Stimulated activated CD8-positive, alpha-beta memory T cell treated with anti-CD3 and anti-CD28 coated beads, Interleukin-12 subunit alpha, Interleukin-12 subunit beta, amount 100 ng/mL, for 24 hours (primary cell): ENCODE data around the gene DHRS7C.

Source experiments
- DNase-seq: peaks from one replicate; pipeline ENCODE4 v3.0.0-alpha.2; 2020; ENCODE audit errors: extremely low read depth

Gene DHRS7C, protein sequence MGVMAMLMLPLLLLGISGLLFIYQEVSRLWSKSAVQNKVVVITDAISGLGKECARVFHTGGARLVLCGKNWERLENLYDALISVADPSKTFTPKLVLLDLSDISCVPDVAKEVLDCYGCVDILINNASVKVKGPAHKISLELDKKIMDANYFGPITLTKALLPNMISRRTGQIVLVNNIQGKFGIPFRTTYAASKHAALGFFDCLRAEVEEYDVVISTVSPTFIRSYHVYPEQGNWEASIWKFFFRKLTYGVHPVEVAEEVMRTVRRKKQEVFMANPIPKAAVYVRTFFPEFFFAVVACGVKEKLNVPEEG

DNA sequence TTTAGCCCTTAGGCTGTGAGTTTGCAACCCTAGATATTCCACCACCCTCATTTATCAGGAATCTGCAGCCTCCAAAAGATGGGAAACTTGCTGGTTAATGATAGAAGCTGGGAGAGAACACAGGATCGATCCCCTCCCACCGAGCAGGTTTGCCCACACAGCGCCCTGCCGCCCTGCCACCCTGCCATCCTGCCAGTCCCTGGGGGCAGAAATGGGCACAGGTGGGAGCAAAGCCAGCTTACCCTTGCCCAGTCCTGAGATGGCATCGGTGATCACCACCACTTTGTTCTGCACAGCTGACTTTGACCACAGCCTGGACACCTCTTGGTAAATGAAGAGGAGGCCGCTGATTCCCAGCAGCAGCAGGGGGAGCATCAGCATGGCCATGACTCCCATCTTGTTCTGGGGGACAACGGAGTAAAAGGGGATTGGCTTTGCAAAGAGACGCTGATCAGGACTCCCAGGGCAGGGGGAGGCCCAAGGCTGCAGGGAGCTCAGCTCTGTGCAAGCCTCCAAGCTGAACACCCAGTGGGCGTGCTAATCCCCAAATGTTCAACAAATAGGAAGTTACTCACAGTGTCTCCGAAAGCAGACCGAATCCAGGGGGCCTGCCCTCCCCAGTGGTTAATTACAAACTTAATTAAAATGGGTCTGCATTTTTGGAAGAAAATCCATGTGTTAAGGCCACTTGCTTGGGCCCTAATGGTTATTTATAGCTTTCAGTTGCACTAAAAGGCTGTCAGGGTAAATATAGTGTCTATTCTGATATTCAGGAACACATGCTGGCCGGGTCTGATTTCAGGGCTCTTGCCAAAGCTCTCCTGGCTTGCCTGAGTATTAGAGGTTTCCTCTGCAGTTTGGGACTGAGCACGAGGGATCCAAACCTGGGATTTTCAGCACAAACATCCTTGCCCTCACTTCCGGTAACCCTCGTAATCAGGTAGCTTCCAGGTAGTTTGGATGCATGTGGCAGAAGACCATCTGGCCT is at the start of gene DHRS7C:
DHRS7C (minus strand) TSS at position 704 of the 988 bp plus-strand sequence; CDS start at position 396, 308 bp downstream.
- DNase-seq, result no peak

DNA sequence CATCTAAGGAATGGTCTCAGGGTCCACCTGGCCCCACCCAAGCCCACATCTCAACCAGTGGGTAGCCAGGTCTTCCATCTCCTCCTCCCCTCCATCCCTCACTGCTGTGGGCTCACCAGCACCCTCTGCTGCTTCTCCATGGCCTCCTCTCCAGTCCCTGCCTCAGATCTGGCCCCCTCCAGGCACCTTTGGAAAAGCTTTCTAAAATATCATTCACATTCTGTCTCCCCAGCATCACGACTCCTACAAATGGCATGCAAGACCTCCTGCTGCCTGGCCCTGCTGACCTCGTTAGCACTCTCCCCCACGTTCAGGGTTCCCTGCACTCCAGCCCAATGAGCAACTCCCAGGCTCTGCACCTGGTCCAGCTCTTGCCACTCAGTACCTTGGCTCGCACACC is 48.0 kb upstream of the DHRS7C start:
- DNase-seq, result no peak

DNA sequence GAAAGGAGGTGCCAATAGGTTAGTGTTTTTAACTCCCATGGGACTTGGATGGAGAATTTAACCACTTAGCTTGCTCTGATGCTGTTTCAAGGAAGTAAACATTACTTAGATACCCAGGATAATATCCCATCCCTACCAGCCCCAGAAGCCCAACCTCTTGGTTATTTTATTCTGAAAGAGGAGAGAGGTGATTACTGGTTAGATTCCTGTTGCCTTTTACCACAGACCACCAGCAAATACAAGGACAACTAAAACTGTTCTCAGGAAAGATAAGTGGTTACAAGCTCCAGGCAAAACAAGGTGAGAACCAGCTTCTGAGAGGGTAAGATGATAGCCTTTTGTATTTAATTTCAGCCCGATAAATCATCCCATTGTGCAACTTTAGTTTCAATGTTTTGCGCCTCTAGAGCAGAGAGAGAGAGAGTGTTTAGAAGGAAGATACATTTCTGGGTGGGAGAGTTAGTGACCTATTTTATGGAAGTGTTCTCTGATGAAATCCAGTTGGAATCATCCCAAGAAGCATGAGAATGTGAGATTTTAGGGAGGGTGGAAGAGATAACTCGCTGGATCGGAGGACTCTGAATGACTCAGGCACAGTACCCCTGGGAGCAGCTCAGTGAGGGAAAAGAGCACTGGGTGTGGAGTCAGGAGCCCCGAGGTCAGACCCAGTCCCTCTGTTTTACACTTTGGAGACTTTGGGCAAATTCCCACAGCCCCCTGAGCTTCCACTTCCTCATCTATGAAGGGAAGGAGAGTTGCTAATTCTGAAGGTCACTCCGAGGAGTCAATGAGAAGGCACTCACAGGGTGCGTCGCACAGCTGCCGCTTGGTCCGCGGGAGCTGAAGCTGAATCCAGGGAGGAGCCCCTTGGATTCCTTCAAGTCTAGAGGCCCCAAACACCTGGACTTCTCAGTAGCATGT is 46.4 kb upstream of the DHRS7C start:
- no peak for DNase-seq

DNA sequence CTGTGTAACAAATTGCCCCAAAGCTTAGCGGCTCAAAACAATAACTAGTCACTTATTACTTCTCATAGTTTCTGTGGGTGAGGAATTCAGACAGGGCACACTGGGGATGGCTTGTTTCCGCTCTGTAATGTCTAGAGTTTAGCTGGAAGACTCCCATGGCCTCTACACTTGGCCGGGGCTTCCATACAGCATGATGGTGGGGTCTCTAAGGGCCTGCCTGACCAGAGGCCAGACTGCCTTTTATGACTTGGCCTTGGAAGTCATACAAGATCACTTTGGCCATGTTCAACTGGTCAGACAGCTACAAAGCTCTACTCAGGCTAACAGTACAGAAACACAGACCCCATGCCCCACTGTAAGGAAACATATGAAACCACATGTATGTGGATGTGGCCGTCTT is 42.5 kb upstream of the DHRS7C start:
- no peak for DNase-seq

DNA sequence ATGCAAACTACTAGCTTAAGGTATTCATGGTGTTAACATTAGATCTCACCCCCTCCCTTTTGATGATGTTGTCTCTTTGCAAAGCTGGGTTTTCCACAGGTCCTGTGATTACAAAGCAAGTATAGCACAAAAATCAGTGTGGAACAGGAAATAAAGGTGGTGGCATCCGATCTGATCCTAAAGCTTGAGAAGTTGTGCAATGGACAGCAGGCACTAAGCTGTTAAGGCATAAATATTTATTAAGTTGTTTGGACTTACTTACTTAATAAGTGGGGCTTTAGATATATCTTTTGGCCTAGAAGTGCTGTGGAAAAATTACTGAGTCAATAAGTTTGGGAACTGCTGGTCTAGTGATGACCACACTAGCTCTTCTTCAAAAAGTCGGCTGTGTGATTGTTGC is 39.3 kb upstream of the DHRS7C start:
- DNase-seq, result no peak

DNA sequence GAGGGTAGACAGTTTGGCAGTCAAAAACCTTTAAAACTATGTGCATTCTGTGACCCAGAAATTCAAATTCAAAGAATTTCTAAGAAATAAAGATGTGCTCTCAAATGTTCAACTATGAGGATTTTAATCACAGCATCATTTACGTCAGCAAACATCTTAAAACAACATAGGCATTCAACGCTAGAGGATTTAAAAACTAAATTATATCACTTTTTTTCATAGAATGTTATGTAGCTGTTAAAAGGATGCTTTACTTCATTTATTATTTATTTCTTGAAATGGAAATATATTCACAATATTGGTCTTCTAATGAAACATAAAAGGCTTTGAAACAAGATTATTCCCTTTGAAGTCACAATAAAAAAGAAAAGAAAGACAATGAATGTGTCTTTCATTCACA is 38.0 kb upstream of the DHRS7C start:
- no peak for DNase-seq

DNA sequence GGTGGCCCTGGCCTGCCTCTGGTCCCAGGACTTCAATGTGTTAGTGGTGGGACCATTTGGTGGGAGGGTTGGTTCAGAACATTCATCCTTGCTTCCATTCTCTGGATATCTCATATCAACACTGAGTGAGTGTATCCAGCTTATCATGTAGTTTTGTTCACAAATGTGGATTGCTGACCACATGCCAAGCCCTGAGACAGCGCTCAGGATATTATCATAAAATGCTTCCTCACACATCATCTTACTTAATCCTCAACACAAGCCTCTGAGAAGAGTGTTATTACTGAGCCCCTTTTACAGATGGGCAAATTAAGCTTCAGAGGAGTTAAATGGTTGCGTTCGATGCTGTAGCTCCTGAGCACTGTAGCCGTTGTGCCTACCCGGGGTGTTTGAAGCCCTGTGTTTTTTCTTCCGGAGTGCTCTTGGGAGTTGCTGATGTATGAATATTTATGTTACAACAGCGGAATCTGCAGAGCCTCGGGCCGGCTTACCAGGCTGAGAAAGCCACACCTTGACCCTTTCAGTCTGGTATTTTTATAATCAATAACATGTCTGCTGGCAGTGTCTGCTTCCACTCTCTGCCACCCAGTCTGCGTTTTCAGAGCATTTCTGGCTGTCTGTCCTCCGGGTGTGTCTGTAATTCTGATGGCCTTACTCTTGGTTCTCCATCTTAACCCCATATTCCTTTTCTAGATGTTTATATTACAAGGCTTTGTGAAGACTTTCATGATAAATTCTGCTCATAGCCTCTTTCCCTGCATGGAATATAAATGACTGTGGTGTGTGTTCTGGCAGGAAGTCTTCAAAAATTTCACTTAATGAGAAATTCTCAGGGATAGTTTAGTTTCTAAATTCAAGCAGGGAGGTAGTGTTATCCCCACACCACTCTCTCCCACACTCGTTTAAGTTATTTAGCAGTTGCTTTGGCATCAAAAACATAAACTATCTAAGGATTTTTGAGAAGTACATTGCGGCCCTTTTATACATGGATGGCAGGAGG is 37.2 kb upstream of the DHRS7C start:
- no peak for DNase-seq

DNA sequence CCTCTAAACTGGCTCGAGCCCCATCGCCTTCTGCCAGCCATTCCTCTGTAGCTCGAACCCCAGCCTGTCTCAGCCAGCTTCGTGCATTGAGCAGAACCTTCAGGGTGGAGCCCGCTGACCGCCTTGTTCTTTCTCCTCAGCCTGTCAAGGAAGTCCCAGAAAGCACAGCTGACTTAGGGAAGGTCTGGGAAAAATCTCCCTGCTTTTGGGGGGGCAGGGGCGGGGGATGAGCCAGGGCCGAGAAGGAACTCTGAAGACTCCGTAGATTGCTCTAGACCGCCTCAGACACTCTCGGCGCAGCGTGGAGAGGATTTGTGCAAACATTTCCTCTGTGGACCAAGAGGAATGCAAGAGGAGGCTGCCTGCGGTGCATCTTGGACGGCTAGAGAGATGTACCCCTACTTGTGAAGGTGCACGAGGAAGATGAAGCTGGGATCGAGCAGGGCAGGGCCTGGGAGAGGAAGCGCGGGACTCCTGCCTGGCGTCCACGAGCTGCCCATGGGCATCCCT is 34.3 kb upstream of the DHRS7C start, which contains the start of gene GLP2R:
GLP2R (plus strand) TSS at position 284 of the 510 bp plus-strand sequence; CDS start at position 424, 140 bp downstream.
- DNase-seq, result no peak

DNA sequence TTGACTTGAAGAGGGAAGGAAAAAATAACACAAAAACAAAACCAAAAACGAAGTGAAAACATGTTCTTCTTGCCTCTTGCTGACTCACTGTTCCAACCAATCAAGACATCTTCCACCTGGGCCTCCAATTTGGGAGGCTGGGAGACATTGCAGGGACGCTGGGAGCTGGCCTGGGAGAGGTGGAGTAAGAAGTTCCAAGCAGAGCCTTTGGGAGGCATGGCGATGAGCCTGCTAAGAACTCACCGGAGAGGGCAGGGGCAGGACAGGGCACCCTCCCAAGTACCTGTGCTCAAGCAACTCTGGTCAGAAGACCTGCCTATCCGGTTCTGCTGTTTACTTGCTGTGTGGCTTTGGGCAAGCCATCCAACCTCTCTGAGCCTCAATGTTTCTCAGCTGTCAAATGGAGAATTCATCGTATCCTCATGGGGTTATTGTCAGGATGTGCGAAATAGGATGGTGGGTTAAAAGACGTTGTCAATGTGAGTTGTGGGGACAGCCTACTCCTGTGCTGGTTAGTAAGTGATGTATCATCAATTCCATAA is 33.5 kb upstream of the DHRS7C start:
- DNase-seq, result no peak

DNA sequence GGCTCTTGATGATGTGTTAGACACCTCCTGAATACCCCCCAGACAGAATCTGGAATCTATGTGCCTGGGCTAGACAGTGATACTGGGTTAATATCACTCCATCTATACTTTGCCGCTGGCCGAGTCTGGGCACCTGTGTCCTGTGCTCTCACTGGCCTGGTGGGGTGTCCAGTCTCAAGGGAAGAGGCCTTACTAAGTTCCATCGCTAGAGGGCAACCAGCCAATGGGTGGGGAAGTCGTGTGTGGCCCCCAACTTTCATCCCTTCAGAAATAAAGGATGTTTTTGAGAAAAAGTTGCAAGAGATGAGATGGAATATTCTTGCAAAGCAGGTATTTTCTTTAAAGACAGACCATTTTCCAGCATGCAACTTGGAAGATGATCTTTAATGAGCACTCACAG is 32.7 kb upstream of the DHRS7C start:
- DNase-seq, result no peak

DNA sequence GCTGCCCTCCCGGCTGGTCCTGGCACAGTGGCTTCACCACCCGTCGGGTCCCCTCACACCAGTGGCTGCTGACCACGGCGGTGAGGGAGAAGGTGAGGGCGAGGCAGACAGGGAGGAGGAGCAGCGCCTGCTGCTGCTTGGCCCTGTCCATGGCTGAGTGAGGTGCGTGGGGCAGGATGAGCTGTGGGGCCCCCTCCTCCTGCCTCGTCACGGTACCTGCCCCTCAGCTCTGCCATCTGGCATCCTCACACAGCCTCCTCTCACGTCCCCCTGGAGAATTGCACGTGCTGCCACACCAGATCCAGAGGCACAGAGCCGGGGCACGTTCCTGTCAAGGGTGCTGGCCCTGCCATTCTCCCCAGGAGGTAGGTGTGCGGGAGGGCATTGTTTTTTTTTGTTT is 30.5 kb upstream of the DHRS7C start, which contains the start of gene GSG1L2:
GSG1L2 (minus strand) TSS at position 159 of the 400 bp plus-strand sequence; CDS start at position 151, 8 bp downstream.
- no peak for DNase-seq

DNA sequence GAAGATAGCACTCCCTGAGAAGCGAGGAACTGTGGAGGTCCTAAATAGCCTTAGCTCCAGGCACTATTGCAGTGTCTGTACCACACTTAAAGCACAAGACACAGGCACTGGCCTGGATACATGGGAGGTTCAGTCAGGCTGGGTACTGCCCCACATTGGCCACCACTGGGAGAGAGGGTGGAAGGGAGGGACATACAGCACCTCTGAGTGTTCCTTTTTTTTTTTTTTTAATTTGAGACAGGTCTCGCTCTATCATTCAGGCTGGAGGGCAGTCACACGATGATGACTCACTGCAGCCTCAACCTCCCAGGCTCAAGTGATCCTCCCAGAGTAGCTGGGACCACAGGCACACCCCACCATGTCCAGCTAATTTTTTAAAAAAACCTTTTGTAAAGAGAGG is 29.1 kb upstream of the DHRS7C start:
- DNase-seq, result no peak

DNA sequence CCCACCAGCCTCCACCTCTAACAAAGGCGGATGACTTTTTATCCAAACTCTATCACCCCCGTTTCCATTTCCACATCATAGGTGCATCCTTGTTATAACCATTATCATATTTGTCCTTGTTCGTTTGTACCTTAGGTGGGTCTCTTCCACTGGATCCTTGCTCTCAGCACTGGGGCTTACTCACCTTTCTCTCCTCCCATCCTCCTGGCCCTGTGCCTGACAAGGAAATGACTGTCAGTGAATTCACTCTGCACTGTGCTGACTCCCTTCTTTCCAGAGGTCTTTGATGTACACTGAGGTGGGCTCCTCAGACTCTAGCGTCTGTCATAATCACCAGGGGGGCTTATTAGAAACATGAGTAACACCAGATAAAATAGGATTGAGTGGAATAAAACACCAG is 27.4 kb upstream of the DHRS7C start:
- DNase-seq, result no peak

DNA sequence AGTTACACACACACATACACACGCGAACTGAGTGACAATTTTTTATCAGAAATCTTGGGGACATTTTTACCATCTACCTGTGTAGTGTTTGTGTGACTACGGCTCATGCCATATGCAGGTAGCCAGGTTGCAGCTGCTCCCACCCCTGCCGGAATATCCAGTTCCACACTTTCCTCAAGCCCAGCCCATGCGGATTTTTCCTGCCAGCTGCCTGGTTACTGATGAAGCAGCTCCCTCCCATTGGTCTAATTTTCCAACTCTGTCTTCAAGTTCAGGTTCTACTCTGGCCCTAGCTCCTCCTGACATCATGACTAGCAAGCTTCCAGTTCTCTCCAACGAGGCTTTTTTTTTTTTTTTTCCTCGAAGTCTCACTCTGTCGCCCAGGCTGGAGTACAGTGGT is 25.7 kb upstream of the DHRS7C start:
- DNase-seq, result no peak

DNA sequence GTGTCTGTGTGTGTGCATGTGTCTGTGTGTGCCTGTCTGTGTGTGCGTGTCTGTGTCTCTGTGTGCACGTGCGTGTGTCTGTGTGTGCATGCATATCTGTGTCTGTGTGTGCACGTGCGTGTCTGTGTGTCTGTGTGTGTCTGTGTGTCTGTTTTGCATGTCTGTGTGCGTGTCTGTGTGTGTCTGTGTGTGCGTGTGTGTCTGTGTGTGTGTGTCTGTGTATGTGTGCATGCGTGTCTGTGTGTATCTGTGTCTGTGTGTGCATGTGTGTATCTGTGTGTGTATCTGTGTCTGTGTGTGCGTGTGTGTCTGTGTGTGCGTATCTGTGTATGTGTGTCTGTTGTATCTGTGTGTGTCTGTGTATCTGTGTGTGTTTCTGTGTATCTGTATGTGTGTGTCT is 25.1 kb upstream of the DHRS7C start:
- no peak for DNase-seq

DNA sequence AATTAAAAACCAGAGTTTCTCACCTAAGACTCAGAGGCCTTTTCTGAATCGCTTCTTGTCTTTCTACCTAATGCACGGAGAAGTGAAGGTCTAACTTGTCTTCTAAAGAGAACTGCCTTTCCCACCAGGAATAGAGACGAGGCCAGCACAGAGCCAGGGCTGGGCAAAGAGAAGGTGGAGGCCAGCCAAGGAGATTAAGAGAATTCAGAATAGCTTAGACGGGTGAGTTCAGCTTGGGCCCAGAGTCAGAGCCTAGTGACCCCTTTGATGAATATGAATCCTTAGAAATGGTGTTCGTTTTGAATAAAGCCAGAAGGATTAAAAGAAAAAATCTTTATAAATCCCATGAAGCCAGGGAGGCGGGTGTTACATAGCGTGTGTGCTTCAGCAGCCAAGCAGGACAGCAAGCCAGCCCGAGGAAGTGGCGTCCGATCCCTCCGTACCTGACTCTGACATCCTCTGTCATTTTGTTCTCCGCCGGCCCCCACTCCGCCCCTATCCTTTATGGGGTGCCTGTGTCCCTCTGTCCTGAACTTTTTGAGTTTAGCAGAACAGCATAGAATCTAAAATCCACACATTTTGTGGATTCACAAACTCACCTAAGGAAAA is 23.0 kb upstream of the DHRS7C start:
- no peak for DNase-seq

DNA sequence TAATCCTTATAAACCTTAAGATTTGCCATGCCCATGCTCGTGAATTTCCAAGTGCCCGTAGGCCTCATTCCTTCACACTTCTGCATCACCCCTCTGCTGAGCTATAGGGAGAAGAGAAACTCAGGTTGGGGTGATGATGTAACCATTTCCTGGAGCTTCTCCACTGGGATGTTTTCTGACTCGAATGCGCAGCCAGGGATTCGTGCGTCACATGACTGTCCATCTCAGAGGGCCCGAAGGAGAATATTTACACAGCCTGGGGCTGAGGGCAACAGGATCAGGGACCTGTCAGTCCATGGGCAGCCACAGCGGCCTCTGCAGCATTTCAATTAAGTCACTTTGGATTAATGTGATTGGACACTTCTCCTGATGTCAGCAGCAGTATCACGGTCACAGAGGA is 21.8 kb upstream of the DHRS7C start:
- no peak for DNase-seq

DNA sequence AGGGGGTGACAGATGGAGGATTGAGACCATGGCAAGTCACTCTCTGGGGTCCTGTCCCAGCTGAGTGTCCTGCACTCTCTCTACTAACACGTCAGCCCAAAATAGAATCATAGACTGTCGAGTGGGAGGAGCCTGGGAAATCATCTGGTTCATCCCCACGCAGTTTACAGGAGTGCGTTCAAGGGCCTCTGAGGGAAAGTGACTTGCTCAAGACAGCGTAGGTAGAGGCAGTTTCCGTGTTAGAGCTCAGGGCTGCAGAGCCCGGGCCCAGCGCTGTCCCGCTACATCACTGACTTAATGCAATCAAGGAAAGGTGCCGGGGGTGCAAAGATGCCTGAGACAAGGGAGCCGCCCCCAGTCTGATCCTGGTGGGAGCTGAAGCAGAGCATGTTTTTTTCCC is 20.1 kb upstream of the DHRS7C start:
- no peak for DNase-seq

DNA sequence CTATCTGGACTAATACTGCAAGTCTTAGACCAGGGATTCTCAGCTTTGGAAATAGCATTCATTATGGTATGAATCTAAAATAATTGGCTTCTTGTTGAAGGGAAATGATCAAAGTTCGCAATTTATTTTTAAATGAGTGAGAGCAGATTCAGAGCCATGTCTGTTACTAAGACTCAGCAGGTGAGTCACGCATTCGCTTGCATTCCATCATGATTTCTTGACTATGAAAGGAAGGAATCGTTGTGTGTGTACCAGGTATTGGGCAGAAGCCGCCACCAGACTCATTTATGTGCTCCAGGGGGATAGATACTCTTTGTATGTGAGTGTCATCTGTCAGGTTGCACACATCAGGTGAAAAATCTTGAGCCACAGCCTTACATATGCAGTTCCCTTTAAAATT is 19.7 kb upstream of the DHRS7C start:
- DNase-seq, result no peak
